ENCODE data around the gene FAM234A.

FAM234A gene

DNA sequence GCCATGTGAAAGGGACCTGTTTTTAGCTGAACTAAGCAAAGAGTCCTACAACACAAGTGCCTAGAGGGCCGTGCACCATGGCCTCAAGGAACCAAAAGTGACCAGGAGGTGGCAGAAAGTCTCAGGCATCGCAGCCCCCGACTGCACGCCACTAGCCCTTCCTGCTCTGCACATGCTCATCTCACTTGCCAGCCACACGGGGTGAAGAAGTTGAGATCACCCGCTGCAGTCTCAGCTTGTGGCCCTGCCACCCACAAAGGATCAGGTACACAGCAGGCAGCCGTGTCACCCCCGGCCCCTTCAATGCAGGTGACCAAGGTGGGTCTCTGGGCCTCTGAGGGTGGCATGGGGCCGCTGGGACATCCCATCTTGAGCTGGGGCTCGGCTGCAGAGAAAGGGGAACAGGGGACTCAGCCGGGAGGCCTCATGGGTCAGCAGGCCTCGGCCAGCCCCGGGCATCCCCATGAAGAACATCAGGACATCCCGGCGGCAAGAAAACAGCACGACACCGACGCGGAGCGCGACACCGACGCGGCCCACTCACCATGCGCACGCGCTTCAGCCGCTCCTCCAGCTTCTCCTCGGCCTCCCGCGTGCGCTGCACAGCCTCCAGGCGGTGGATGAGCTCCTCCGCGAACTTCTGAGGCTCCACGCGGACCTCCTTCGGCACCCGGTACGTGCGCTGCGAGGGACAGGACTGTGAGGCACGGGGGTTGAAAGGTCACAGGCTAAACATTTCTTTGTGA, 69.3 kb downstream of the FAM234A start:
- no peak for DNase-seq

DNA sequence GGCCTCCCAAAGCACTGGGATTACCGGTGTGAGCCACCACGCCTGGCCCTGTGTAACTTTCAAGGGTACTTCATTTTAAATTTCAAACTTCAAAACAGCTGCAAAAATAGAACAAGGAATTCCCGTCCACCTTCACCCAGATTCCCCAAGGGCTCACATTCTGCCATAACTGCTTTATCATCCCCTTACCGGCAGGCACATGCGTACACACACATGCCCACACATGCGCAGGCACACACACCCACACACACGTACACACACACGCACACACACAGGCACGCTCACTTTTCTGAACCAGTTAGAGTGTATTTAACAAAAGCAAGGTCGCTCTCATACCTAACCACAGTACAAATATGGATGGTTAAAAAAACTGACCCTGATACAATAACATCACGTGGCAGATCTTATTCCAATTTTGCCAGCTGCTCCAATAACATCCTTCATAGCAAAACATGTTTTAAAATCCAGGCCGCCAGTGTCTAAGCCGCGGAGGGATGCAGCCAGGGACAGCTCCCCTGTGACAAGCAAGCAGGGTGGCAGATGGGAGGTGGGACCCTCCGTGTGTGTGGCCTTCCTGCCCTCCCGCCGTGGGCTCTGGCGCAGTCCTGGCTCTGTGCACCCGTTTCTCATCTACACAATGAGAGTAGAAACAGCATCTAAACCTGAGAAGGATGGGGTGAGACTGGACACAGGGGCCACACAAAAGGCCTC, 71.5 kb downstream of the FAM234A start:
- DNase-seq, result no peak

DNA sequence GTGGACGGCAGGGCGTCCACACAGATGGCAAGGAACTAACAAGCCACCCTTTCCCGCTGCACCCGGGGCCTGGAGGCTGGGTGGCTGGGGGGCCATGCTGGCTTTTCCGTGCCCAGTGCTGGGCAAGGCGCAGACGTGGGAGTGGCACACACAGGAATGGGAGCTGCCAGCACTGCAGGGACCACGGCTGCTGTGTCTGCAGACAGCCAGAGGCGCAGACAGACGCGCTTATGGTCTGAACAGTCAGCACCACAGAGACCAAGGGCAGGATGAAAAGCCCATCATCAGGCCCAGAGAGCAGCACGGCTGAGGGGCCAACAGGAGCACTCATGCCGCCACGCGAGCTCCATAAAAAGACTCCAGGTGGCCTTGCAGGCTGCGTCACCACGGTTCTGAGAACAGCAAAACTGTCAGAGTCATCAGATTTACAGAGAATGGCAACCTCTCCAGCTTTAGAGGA, 72.3 kb downstream of the FAM234A start:
- no peak for DNase-seq

DNA sequence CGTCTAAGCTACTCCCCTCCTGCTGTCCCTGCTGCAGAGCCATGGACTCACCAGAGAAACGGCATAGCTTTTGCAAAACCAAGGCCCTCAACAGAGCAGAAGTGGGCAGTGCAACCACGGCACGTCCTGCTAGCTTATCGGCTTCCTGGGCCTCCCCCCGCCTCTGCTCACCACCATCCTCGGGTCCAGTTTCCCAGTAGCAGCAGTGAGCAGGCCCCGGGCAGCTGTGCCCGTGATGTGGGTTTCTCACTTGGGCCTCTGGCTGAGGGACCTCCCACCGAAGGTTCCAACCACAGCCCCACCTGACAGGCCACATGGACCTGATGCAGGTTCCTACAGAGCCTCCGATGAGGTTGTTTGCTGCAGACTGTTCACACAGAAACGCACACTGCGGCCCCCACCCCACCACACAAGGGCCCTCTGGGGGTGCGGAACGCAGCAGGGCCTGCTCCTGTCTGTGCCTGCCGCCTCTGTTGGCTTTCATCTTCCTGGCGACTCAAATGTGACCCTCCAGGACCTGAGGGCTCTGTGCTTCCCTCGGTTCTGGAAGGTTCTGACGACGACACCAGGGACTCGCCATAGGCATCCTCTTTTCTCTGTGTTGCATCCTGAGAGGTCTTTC, 73.2 kb downstream of the FAM234A start:
- no peak for DNase-seq

DNA sequence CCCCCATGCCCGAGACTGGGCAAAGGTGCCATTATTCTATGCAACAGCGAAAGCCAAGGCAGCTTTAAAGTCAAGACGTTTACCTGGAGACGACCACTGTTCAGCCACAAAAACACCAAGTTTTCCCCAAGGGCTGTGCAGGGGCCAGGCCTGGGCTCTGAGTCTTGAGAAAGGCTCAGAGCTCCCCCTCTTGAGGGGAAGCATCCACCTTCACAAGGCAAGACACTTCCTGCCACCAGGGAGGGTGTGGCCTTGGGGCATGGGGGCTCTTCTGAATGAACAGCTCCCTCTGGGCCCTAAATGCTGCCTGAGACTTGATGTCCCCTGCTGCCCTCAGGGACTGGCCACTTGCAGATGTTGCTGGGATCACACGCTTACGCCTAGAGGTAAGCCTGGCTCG, 74.9 kb downstream of the FAM234A start:
- no peak for DNase-seq

DNA sequence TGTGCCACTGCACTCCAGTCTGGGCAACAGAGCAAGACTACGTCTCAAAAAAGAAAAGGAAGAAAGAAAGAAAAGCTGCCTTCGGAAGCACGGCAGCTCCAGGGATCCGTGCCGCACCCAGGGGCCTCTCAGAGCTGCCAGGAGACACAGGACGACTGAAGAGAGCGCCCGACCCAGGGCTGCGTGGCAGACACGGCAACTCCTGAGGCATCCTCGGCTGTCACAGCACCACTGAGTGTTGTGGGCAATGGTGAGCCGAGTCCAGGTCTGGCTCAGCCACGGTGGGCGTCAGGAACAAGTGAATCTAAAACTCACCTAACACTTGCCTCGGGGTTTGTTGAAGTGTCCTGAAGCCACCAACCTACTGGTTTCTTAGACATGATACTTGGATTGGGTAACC, 77.1 kb downstream of the FAM234A start:
- DNase-seq, result no peak

DNA sequence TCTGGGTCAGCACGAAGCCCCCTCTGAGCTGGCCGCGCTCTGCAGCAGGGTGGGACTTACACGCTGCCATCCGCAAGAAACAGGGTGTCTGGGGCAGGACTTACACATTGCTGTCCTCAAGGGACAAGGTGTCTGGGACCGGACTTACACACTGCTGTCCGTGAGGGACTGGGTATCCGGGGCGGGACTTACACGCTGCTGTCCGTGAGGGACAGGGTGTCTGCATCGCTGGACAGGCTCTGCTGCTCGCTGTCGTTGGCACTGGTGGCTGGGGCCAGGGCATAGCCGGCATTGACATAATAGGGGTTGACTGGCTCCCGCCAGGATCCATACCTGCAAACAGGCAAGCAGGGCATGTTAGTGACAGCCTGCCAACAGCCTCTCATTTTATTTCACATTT, 79.7 kb downstream of the FAM234A start:
- DNase-seq, result no peak

DNA sequence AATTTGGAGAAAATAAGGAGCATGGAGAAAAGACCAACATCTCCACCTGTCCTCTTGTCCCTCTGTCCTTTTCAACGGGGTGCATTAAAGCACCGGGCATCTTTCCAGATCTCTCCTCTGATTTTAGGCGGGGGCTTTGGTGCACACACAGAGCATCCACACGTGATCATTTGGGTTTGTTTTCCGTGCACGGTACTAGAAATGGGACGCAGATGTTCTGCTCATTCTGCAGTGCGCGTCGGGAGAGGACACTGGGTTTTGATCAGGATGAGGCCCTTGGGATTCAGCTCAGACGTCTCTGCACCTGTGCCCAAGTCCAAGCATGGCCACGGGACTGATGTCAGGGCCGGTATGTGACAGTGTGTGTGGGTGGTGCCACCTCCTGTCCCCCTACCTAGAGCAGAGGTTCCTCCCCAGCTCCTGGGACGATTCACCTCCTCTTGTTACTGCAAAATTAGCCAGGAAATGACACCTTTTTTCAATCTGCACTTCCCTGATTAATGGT, 80.2 kb downstream of the FAM234A start:
- DNase-seq, result no peak
